Mesenchymal stem cell (in vitro differentiated cells and primary cell): ENCODE measurements around the gene C17orf107.
A peak's percentile ranks its signal among the peaks of the same experiment; 100 is the strongest.

Experiments used
- DNase-seq: peaks from one replicate; pipeline ENCODE4 v3.0.0-alpha.2; 2013
- H2AFZ ChIP-seq: one replicate; pipeline ENCODE4 v1.6.1; 2013; ENCODE audit warnings: low read depth, mild to moderate bottlenecking, control low read depth, inconsistent platforms, low read length, moderate library complexity
- H2AK5ac ChIP-seq: 2 replicates; pipeline ENCODE4 v1.6.1; 2013; ENCODE audit warnings: low read length, moderate library complexity, mild to moderate bottlenecking, inconsistent platforms; ENCODE audit not compliant: severe bottlenecking
- H2BK120ac ChIP-seq: one replicate; pipeline ENCODE4 v1.6.1; 2013; ENCODE audit warnings: low read depth, mild to moderate bottlenecking, inconsistent platforms, low read length, moderate library complexity
- H2BK12ac ChIP-seq, 2 experiments: one replicate each; pipeline ENCODE4 v1.6.1; 2013; ENCODE audit warnings: inconsistent platforms in 2 of 2, low read length in 2 of 2, mild to moderate bottlenecking in 2 of 2, moderate library complexity in 2 of 2, control low read depth in 1 of 2
- H2BK15ac ChIP-seq: one replicate; pipeline ENCODE4 v1.6.1; 2013; ENCODE audit warnings: mild to moderate bottlenecking, low read depth, inconsistent platforms; ENCODE audit not compliant: poor library complexity, severe bottlenecking
- H2BK5ac ChIP-seq: 2 replicates; pipeline ENCODE4 v1.6.1; 2013; ENCODE audit warnings: low read depth, mild to moderate bottlenecking, low read length, control low read depth, inconsistent platforms; ENCODE audit not compliant: poor library complexity, severe bottlenecking
- H3K14ac ChIP-seq, 2 experiments: one replicate each; pipeline ENCODE4 v1.6.1; 2013; ENCODE audit warnings: inconsistent platforms in 2 of 2, low read length in 2 of 2, control low read depth in 1 of 2, mild to moderate bottlenecking in 1 of 2, moderate library complexity in 1 of 2
- H3K18ac ChIP-seq, 2 experiments: one replicate each; pipeline ENCODE4 v1.6.1; 2013; ENCODE audit warnings: inconsistent platforms in 2 of 2, low read length in 2 of 2, control low read depth in 1 of 2, low read depth in 1 of 2, mild to moderate bottlenecking in 1 of 2
- H3K23ac ChIP-seq, 2 experiments: one replicate each; pipeline ENCODE4 v1.6.1; 2013; ENCODE audit warnings: inconsistent platforms in 2 of 2, low read length in 2 of 2, mild to moderate bottlenecking in 2 of 2, moderate library complexity in 2 of 2, control low read depth in 1 of 2
- H3K27ac ChIP-seq: 2 replicates; pipeline ENCODE4 v1.5.1; 2013; ENCODE audit warnings: mild to moderate bottlenecking, moderate library complexity, low read length, control low read depth, inconsistent platforms; ENCODE audit not compliant: poor library complexity, severe bottlenecking
- H3K27me3 ChIP-seq, 2 experiments: 2 replicates each; pipeline versions ENCODE4 v1.6.1 to v1.7.0; 2013; ENCODE audit warnings: low read length in 2 of 2, mild to moderate bottlenecking in 2 of 2, moderate library complexity in 2 of 2, control low read depth in 1 of 2, inconsistent platforms in 1 of 2; ENCODE audit not compliant: control insufficient read depth in 1 of 2, insufficient read depth in 1 of 2
- H3K36me3 ChIP-seq, 2 experiments: 2 replicates each; pipeline versions ENCODE4 v1.6.1 to v1.7.0; 2013; ENCODE audit warnings: low read length in 2 of 2, control low read depth in 1 of 2, inconsistent platforms in 1 of 2, low read depth in 1 of 2, mild to moderate bottlenecking in 1 of 2; ENCODE audit not compliant: insufficient read depth in 2 of 2, control insufficient read depth in 1 of 2
- H3K4ac ChIP-seq, 2 experiments: one replicate each; pipeline ENCODE4 v1.6.1; 2013; ENCODE audit warnings: inconsistent platforms in 2 of 2, low read length in 2 of 2, mild to moderate bottlenecking in 2 of 2, moderate library complexity in 2 of 2, control low read depth in 1 of 2, low read depth in 1 of 2
- H3K4me1 ChIP-seq: 2 replicates; pipeline ENCODE4 v1.6.1; 2013; ENCODE audit warnings: low read depth, low read length, control low read depth; ENCODE audit not compliant: control insufficient read depth, insufficient read depth
- H3K4me2 ChIP-seq: 2 replicates; pipeline ENCODE4 v1.6.1; 2013; ENCODE audit warnings: low read length, mild to moderate bottlenecking, inconsistent platforms; ENCODE audit not compliant: poor library complexity, severe bottlenecking
- H3K4me3 ChIP-seq, 2 experiments: 2 replicates each; pipeline versions ENCODE4 v1.5.1 to v1.7.0; 2013; ENCODE audit warnings: low read length in 2 of 2, mild to moderate bottlenecking in 2 of 2, control low read depth in 1 of 2, low read depth in 1 of 2; ENCODE audit not compliant: insufficient read depth in 1 of 2
- H3K79me1 ChIP-seq: replicated peaks from 2 replicates; pipeline ENCODE4 v1.6.1; 2013; ENCODE audit warnings: mild to moderate bottlenecking, control low read depth, low read length, inconsistent platforms; ENCODE audit not compliant: poor library complexity, severe bottlenecking
- H3K9ac ChIP-seq: 2 replicates; pipeline ENCODE4 v1.7.0; 2013; ENCODE audit warnings: mild to moderate bottlenecking, low read length, moderate library complexity
- H3K9me3 ChIP-seq: 2 replicates; pipeline ENCODE4 v1.7.0; 2013; ENCODE audit warnings: mild to moderate bottlenecking, low read length; ENCODE audit not compliant: control insufficient read depth
- H4K8ac ChIP-seq: one replicate; pipeline ENCODE4 v1.6.1; 2013; ENCODE audit warnings: inconsistent platforms, mild to moderate bottlenecking, low read length, moderate library complexity
- H4K91ac ChIP-seq: one replicate; pipeline ENCODE4 v1.6.1; 2013; ENCODE audit warnings: mild to moderate bottlenecking, low read length, inconsistent platforms
- WGBS: methylation state at CpG from one replicate; pipeline ENCODE4 v1.1.7; 2013; ENCODE audit warnings: mixed read lengths; 5-methylcytosine and 5-hydroxymethylcytosine counted together

The C17orf107 gene

DNA sequence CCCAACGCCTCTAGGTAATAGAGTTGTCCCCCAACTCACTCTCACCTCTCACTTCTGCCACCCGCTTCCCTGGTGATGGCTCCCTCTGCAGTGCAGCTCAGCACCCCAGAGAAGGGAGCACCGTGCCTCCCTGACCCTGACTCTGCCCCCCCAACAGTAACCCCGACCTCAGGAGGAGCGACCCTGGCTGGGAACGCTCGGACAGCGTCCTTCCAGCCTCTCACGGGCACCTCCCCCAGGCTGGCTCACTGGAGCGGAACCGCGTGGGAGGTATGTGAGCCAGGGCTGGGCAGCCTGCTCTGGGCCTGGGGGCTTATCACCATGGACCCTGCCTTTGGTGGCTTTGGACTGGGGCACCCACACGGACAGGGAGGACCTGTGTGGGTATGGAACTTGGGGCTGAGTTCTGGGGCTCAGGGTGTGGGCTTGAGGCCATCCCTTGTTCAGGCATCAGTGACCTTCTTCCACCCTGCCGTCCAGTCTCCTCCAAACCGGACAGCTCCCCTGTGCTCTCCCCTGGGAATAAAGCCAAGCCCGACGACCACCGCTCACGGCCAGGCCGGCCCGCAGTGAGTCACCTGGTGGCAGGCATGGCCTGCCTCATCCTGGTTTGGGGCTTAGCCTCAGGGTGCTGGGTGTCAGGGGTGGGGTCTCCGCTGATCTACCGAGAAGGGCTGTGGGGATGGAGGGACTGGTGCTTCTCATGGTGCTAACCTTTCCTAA is 6.7 kb upstream of the C17orf107 start:
- H2BK5ac ChIP-seq = no peak overlapping the region
- H3K18ac ChIP-seq = no peak overlapping the region
- H3K79me1 ChIP-seq = peaks cover 7% of the 10 kb centered on the region
- no peaks in the 10 kb centered on the region for H3K9me3 ChIP-seq
- no peak overlapping the region for H4K91ac ChIP-seq
- no peak overlapping the region for H3K4ac ChIP-seq
- no peak overlapping the region for H2BK12ac ChIP-seq
- H2AK5ac ChIP-seq = no peak overlapping the region
- no peak overlapping the region for H3K27ac ChIP-seq
- H3K4me1 ChIP-seq = peaks cover 8% of the 10 kb centered on the region
- no peak overlapping the region for H3K23ac ChIP-seq
- H3K4me2 ChIP-seq = no peak overlapping the region
- no peak overlapping the region for H4K8ac ChIP-seq
- no peak overlapping the region for H3K9ac ChIP-seq
- no peak overlapping the region for H2BK15ac ChIP-seq
- H3K14ac ChIP-seq = no peak overlapping the region
- no peak for DNase-seq
- peaks cover 75 to 92% of the 10 kb centered on the region in 2 experiments for H3K36me3 ChIP-seq
- 90% methylated on average over 17 of the region's 23 CpGs for WGBS
- no peak overlapping the region for H2BK120ac ChIP-seq
- H3K27me3 ChIP-seq = no peaks in the 10 kb centered on the region
- no peak overlapping the region for H2AFZ ChIP-seq
- no peak overlapping the region for H3K4me3 ChIP-seq

DNA sequence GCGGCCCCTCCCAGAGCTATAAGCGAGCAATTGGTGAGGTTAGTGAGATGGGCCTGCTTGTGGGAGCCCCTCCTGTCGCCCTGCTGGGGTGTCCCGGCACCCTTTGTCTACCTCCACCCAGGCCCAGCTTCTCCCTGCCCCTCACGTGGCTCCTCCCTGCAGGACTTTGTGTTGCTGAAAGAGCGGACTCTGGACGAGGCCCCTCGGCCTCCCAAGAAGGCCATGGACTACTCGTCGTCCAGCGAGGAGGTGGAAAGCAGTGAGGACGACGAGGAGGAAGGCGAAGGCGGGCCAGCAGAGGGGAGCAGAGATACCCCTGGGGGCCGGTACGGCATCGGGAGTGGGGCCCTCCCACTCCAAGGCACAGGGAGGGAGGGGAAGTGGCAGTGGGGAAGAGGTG is 6.1 kb upstream of the C17orf107 start:
- DNase-seq = no peak
- Histone ChIP-seq H3K27ac (no peak overlapping the region), H3K36me3 (peaks cover 70 to 96% of the 10 kb centered on the region in 2 experiments), H2BK120ac (no peak overlapping the region), H3K9me3 (no peaks in the 10 kb centered on the region), H3K4me2 (no peak overlapping the region), H3K9ac (no peak overlapping the region), H4K91ac (no peak overlapping the region), H3K18ac (no peak overlapping the region), H3K4ac (no peak overlapping the region), H3K27me3 (no peaks in the 10 kb centered on the region), H3K4me1 (peaks cover 8% of the 10 kb centered on the region), H3K4me3 (no peak overlapping the region), H2AK5ac (no peak overlapping the region), H2AFZ (no peak overlapping the region), H2BK15ac (no peak overlapping the region), H3K23ac (no peak overlapping the region), H3K14ac (no peak overlapping the region), H2BK5ac (no peak overlapping the region), H3K79me1 (peaks cover 7% of the 10 kb centered on the region), H2BK12ac (no peak overlapping the region), H4K8ac (no peak overlapping the region)
- WGBS = 95% methylated on average over 18 of the region's 18 CpGs

DNA sequence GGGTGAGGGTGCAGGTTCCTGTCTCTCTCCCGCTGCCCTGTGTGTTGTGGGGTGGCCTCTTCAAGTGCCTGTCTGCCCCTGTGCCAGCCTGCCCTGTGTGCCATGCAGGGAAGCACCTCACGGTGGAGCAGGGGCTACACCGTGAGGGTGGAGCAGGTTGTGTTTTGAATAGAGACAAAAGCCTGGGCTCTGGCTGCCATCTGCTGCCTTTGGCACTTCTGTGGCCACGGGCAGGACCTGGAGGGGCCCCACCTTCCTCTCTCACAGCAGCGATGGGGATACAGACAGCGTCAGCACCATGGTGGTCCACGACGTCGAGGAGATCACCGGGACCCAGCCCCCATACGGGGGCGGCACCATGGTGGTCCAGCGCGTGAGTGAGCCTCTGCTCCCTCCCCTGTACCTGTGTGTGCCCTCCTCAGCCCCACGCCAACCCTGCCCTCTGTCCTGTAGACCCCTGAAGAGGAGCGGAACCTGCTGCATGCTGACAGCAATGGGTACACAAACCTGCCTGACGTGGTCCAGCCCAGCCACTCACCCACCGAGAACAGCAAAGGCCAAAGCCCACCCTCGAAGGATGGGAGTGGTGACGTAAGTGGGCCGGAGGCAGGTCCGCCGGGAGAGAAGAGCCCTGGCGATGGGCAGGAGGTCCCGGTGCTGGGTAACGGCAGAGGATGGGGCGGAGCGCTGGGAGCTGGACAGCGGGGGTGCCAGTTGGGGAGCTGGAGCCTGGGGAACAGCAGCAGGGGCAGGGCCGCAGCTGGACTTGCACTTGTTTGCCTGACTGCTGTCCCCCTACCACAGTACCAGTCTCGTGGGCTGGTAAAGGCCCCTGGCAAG is 5.4 kb upstream of the C17orf107 start:
- Histone ChIP-seq H4K91ac (peak overlapping the region; percentile 16), H3K27ac (no peak overlapping the region), H3K9ac (no peak overlapping the region), H3K18ac (no peak overlapping the region), H2AFZ (peak overlapping the region; percentile 8), H2BK15ac (no peak overlapping the region), H3K4me2 (no peak overlapping the region), H3K4ac (no peak overlapping the region), H2AK5ac (no peak overlapping the region), H3K23ac (peak overlapping the region in 1 of 2 experiments; percentile 11), H2BK120ac (no peak overlapping the region), H3K79me1 (peaks cover 7% of the 10 kb centered on the region), H3K27me3 (peaks cover 0 to 4% of the 10 kb centered on the region in 2 experiments), H3K9me3 (no peaks in the 10 kb centered on the region), H4K8ac (no peak overlapping the region), H2BK5ac (no peak overlapping the region), H3K36me3 (peaks cover 69 to 99% of the 10 kb centered on the region in 2 experiments), H3K14ac (no peak overlapping the region), H3K4me3 (no peak overlapping the region), H3K4me1 (peaks cover 8% of the 10 kb centered on the region), H2BK12ac (no peak overlapping the region)
- 89% methylated on average over 31 of the region's 31 CpGs for WGBS
- DNase-seq = no peak

DNA sequence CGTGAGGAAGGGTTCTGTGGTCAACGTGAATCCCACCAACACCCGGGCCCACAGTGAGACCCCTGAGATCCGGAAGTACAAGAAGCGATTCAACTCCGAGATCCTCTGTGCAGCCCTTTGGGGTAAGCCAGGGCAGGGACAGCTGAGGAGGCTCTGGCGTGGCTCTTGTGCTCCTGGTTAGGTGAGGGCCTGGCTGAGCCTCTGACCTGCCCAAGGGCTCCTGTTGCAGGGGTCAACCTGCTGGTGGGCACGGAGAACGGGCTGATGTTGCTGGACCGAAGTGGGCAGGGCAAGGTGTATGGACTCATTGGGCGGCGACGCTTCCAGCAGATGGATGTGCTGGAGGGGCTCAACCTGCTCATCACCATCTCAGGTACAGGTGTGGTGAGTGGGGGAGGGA is 4.2 kb upstream of the C17orf107 start:
- Histone ChIP-seq H2AFZ (no peak overlapping the region), H3K18ac (no peak overlapping the region), H3K79me1 (peaks cover 3% of the 10 kb centered on the region), H3K4me3 (no peak overlapping the region), H3K9me3 (no peaks in the 10 kb centered on the region), H4K91ac (peak overlapping the region; percentile 0), H3K27ac (no peak overlapping the region), H3K27me3 (peaks cover 0 to 14% of the 10 kb centered on the region in 2 experiments), H3K4me2 (no peak overlapping the region), H3K14ac (no peak overlapping the region), H2BK12ac (no peak overlapping the region), H2AK5ac (no peak overlapping the region), H2BK5ac (no peak overlapping the region), H3K9ac (no peak overlapping the region), H2BK15ac (no peak overlapping the region), H3K4ac (no peak overlapping the region), H3K23ac (no peak overlapping the region), H3K4me1 (peaks cover 8% of the 10 kb centered on the region), H4K8ac (no peak overlapping the region), H2BK120ac (no peak overlapping the region), H3K36me3 (peaks cover 69 to 99% of the 10 kb centered on the region in 2 experiments)
- no peak for DNase-seq
- WGBS = 97% methylated on average over 13 of the region's 13 CpGs
